Parathyroid adenoma (tissue), 2 donors: ENCODE data around the gene ST8SIA4.

Experiments used
- H2AFZ ChIP-seq: fragments of 300-600 bp; sonication (generic); one replicate; pipeline ENCODE4 v1.7.0; 2017; ENCODE audit warnings: antibody characterized with exemption, mild to moderate bottlenecking
- H3K27ac ChIP-seq: fragments of 300-600 bp; sonication (generic); one replicate; pipeline ENCODE4 v1.7.0; 2017
- H3K27me3 ChIP-seq: fragments of 300-600 bp; sonication (generic); one replicate; pipeline ENCODE4 v1.7.0; 2017; ENCODE audit warnings: low read length; ENCODE audit not compliant: control insufficient read depth, insufficient read depth
- H3K36me3 ChIP-seq: fragments of 300-600 bp; sonication (generic); one replicate; pipeline ENCODE4 v1.7.0; 2017; ENCODE audit warnings: low read length; ENCODE audit not compliant: control insufficient read depth, insufficient read depth
- H3K4me1 ChIP-seq: fragments of 300-600 bp; sonication (generic); one replicate; pipeline ENCODE4 v1.7.0; 2017; ENCODE audit warnings: control low read depth
- H3K4me2 ChIP-seq: fragments of 300-600 bp; sonication (generic); one replicate; pipeline ENCODE4 v1.7.0; 2017; ENCODE audit warnings: low read length
- H3K4me3 ChIP-seq: fragments of 300-600 bp; sonication (generic); one replicate; pipeline ENCODE4 v1.7.0; 2017; ENCODE audit warnings: low read depth, low read length
- H3K79me2 ChIP-seq: fragments of 300-600 bp; sonication (generic); one replicate; pipeline ENCODE4 v1.7.0; 2017; ENCODE audit warnings: control low read depth
- H3K9ac ChIP-seq: fragments of 300-600 bp; sonication (generic); one replicate; pipeline ENCODE4 v1.7.0; 2017; ENCODE audit warnings: mild to moderate bottlenecking
- H3K9me3 ChIP-seq: fragments of 300-600 bp; sonication (generic); one replicate; pipeline ENCODE4 v1.7.0; 2017; ENCODE audit warnings: low read length; ENCODE audit not compliant: control insufficient read depth
- CTCF ChIP-seq: fragments of 300-600 bp; sonication (generic); IDR thresholded peaks from one replicate; pipeline ENCODE4 v1.7.0; 2017; ENCODE audit warnings: antibody characterized with exemption, mild to moderate bottlenecking
- donor health status: primary hyperparathyroidism.

The ST8SIA4 gene

GRCh38 chr5:100834519-100834918, 68.6 kb downstream of the ST8SIA4 start:
- no peaks in the 10 kb centered on the region for H3K36me3 ChIP-seq
- H2AFZ ChIP-seq, result no peak overlapping the region
- H3K27ac ChIP-seq, result no peak overlapping the region
- no peak for TF ChIP-seq CTCF
- no peaks in the 10 kb centered on the region for H3K4me1 ChIP-seq
- no peaks in the 10 kb centered on the region for H3K27me3 ChIP-seq
- no peak overlapping the region for H3K9ac ChIP-seq
- H3K79me2 ChIP-seq, result no peaks in the 10 kb centered on the region
- no peak overlapping the region for H3K4me2 ChIP-seq
- H3K4me3 ChIP-seq, result no peak overlapping the region
- H3K9me3 ChIP-seq, result no peaks in the 10 kb centered on the region

- Histone ChIP-seq H2AFZ (no peak overlapping the region), H3K27ac (no peak overlapping the region), H3K9ac (no peak overlapping the region), H3K4me1 (no peaks in the 10 kb centered on the region), H3K79me2 (no peaks in the 10 kb centered on the region), H3K4me3 (no peak overlapping the region), H3K4me2 (no peak overlapping the region), H3K27me3 (no peaks in the 10 kb centered on the region), H3K36me3 (no peaks in the 10 kb centered on the region), H3K9me3 (no peaks in the 10 kb centered on the region)
- no peak for TF ChIP-seq CTCF
These were observed 70.5 kb downstream of the ST8SIA4 start for GRCh38 chr5:100832252-100833230.

GRCh38 chr5:100828898-100829356, 74.2 kb downstream of the ST8SIA4 start:
- Histone ChIP-seq H3K27me3 (no peaks in the 10 kb centered on the region), H3K4me1 (no peaks in the 10 kb centered on the region)

GRCh38 chr5:100828071-100828897, 74.8 kb downstream of the ST8SIA4 start:
- no peak for TF ChIP-seq CTCF
- Histone ChIP-seq H3K9ac (no peak overlapping the region), H3K9me3 (no peaks in the 10 kb centered on the region), H3K36me3 (no peaks in the 10 kb centered on the region), H2AFZ (no peak overlapping the region), H3K4me3 (no peak overlapping the region), H3K27me3 (no peaks in the 10 kb centered on the region), H3K27ac (no peak overlapping the region), H3K4me2 (no peak overlapping the region), H3K4me1 (no peaks in the 10 kb centered on the region), H3K79me2 (no peaks in the 10 kb centered on the region)

More at GRCh38 chr5:100828898-100829356, 74.2 kb downstream of the ST8SIA4 start:
- H3K9ac ChIP-seq, result no peak overlapping the region
- no peaks in the 10 kb centered on the region for H3K9me3 ChIP-seq
- H2AFZ ChIP-seq, result no peak overlapping the region
- H3K36me3 ChIP-seq, result no peaks in the 10 kb centered on the region
- no peak overlapping the region for H3K4me2 ChIP-seq
- H3K27ac ChIP-seq, result no peak overlapping the region
- H3K4me3 ChIP-seq, result no peak overlapping the region
- no peak for TF ChIP-seq CTCF
- H3K79me2 ChIP-seq, result no peaks in the 10 kb centered on the region
